Osteoblast (primary cell): ENCODE data around the gene BCKDHA. TPM values are rescaled to one million over a fixed set of nuclear protein-coding genes. Genes with fewer than 3 reads are reported as not detected.
A peak's percentile ranks its signal among the peaks of the same experiment; 100 is the strongest.
"Not testable (repeated sequence)": the region's sequence is repeated elsewhere in the genome, so short reads cannot be mapped to it uniquely, and the experiment has no call there.

Experiments
- DNase-seq: peaks from one replicate; pipeline ENCODE4 v3.0.0; 2011; ENCODE audit warnings: low spot score, mixed read lengths; ENCODE audit not compliant: insufficient read length; ENCODE audit errors: missing footprints
- H2AFZ ChIP-seq: 2 replicates; pipeline ENCODE4 v1.6.0; 2011; ENCODE audit warnings: mild to moderate bottlenecking, low read length
- H3K27ac ChIP-seq: 2 replicates; pipeline ENCODE4 v1.5.1; 2011; ENCODE audit warnings: mild to moderate bottlenecking, low read depth, low read length, moderate library complexity
- H3K27me3 ChIP-seq: 2 replicates; pipeline ENCODE4 v1.6.0; 2012; ENCODE audit warnings: mild to moderate bottlenecking, control low read depth, inconsistent platforms, low read length, moderate library complexity; ENCODE audit not compliant: insufficient read depth
- H3K36me3 ChIP-seq: 2 replicates; pipeline ENCODE4 v1.5.1; 2011; ENCODE audit warnings: mild to moderate bottlenecking, low read length, control low read depth, moderate library complexity; ENCODE audit not compliant: insufficient read depth
- H3K4me1 ChIP-seq: 2 replicates; pipeline ENCODE4 v1.5.1; 2011; ENCODE audit warnings: mild to moderate bottlenecking, low read length, control low read depth, moderate library complexity; ENCODE audit not compliant: insufficient read depth
- H3K4me2 ChIP-seq: 2 replicates; pipeline ENCODE4 v1.6.0; 2011; ENCODE audit warnings: mild to moderate bottlenecking, low read length; ENCODE audit not compliant: insufficient read depth
- H3K4me3 ChIP-seq: fragments of 200-600 bp; sonication (generic); 3 replicates; pipeline ENCODE4 v1.5.1; 2012; ENCODE audit warnings: mild to moderate bottlenecking, low read length, inconsistent platforms; ENCODE audit not compliant: insufficient read depth
- H3K79me2 ChIP-seq: 2 replicates; pipeline ENCODE4 v1.6.0; 2012; ENCODE audit warnings: mild to moderate bottlenecking, low read length, control low read depth, inconsistent platforms; ENCODE audit not compliant: insufficient read depth
- H3K9me3 ChIP-seq: 2 replicates; pipeline ENCODE4 v1.5.1; 2011; ENCODE audit warnings: low read depth, low read length, control low read depth
- H4K20me1 ChIP-seq: 2 replicates; pipeline ENCODE4 v1.6.0; 2012; ENCODE audit warnings: mild to moderate bottlenecking, low read length, control low read depth; ENCODE audit not compliant: insufficient read depth
- CTCF ChIP-seq: IDR thresholded peaks from 2 replicates; pipeline ENCODE4 v1.5.1; 2011; ENCODE audit warnings: mild to moderate bottlenecking, low read depth, low read length, moderate library complexity; ENCODE audit errors: extremely low read depth
- total RNA-seq: library from RNA; depleted of rRNA; stranded (reverse); fragments of >200 nt; gene quantifications from 2 replicates; pipeline ENCODE4 v1.2.3, GENCODE V29; 2012

The BCKDHA gene
- total RNA-seq, 1 donor: 37.3 TPM

GRCh38 chr19:41431426-41432386 is 34.1 kb downstream of the BCKDHA start:
- Histone ChIP-seq H3K79me2 (no peaks in the 10 kb centered on the region), H4K20me1 (peaks cover 7% of the 10 kb centered on the region), H3K36me3 (peaks cover 15% of the 10 kb centered on the region), H3K4me2 (no peak overlapping the region), H3K27me3 (no peaks in the 10 kb centered on the region), H3K4me1 (peaks cover 4% of the 10 kb centered on the region), H3K9me3 (no peaks in the 10 kb centered on the region), H2AFZ (no peak overlapping the region), H3K4me3 (no peak overlapping the region), H3K27ac (no peak overlapping the region)
- TF ChIP-seq CTCF: peak; percentile 43
- peak; percentile 90 for DNase-seq

- TF ChIP-seq CTCF: no peak
- H3K4me1 ChIP-seq: no peaks in the 10 kb centered on the region
- no peak overlapping the region for H3K27ac ChIP-seq
- no peak overlapping the region for H3K4me3 ChIP-seq
- H2AFZ ChIP-seq: no peak overlapping the region
- H3K4me2 ChIP-seq: no peak overlapping the region
- H3K79me2 ChIP-seq: peaks cover 3% of the 10 kb centered on the region
- no peaks in the 10 kb centered on the region for H3K9me3 ChIP-seq
- peaks cover 20% of the 10 kb centered on the region for H3K36me3 ChIP-seq
- DNase-seq: peak; percentile 62
- H3K27me3 ChIP-seq: no peaks in the 10 kb centered on the region
- peaks cover 7% of the 10 kb centered on the region for H4K20me1 ChIP-seq
These were observed 35.6 kb downstream of the BCKDHA start for GRCh38 chr19:41433171-41433570.

- Histone ChIP-seq H2AFZ (no peak overlapping the region), H3K27ac (no peak overlapping the region), H3K9me3 (no peaks in the 10 kb centered on the region), H3K27me3 (no peaks in the 10 kb centered on the region), H4K20me1 (peaks cover 7% of the 10 kb centered on the region), H3K79me2 (peaks cover 3% of the 10 kb centered on the region), H3K4me1 (peaks cover 5% of the 10 kb centered on the region), H3K36me3 (peaks cover 20% of the 10 kb centered on the region), H3K4me2 (no peak overlapping the region), H3K4me3 (no peak overlapping the region)
- no peak for TF ChIP-seq CTCF
- DNase-seq: peak; percentile 19
These were observed 36.8 kb downstream of the BCKDHA start for GRCh38 chr19:41434450-41434849.

GRCh38 chr19:41435376-41435775 is 37.8 kb downstream of the BCKDHA start:
- H3K4me3 ChIP-seq, DNase-seq, H3K79me2 ChIP-seq, H3K27me3 ChIP-seq, H2AFZ ChIP-seq, H4K20me1 ChIP-seq, H3K4me1 ChIP-seq, H3K27ac ChIP-seq, H3K4me2 ChIP-seq, H3K9me3 ChIP-seq: not testable (repeated sequence)
- peaks cover 20% of the 10 kb centered on the region for H3K36me3 ChIP-seq
